CD14-positive monocyte (primary cell): ENCODE measurements around the gene IGFN1. TPM values are rescaled to one million over a fixed set of nuclear protein-coding genes. Genes with fewer than 3 reads are reported as not detected.

Experiments used
- DNase-seq, 3 donors: peaks; one replicate each; pipeline ENCODE4 v3.0.0-alpha.2; 2011 to 2022
- H2AFZ ChIP-seq: 2 replicates; pipeline ENCODE4 v1.6.0; 2012; ENCODE audit warnings: mild to moderate bottlenecking, low read depth, low read length, inconsistent platforms; ENCODE audit not compliant: insufficient read depth, poor library complexity, severe bottlenecking
- H3K27ac ChIP-seq, 2 donors: 1 replicate in 1 of 2; 2 replicates in 1 of 2; pipeline ENCODE4 v1.5.1; 2012 to 2013; ENCODE audit warnings: low read length in 2 of 2, control low read depth in 1 of 2, inconsistent platforms in 1 of 2, low read depth in 1 of 2, mild to moderate bottlenecking in 1 of 2
- H3K27me3 ChIP-seq, 2 donors: one replicate each; pipeline versions ENCODE4 v1.6.0 to v1.6.1; 2011 to 2013; ENCODE audit warnings: low read length in 2 of 2; ENCODE audit not compliant: control insufficient read depth in 2 of 2, insufficient read depth in 2 of 2
- H3K36me3 ChIP-seq, 2 donors: replicated peaks in 1 of 2; 1 replicate in 1 of 2; 2 replicates in 1 of 2; pipeline versions ENCODE4 v1.5.1 to v1.6.1; 2012 to 2013; ENCODE audit warnings: low read length in 2 of 2, control low read depth in 1 of 2, inconsistent platforms in 1 of 2, mild to moderate bottlenecking in 1 of 2; ENCODE audit not compliant: insufficient read depth in 2 of 2, control insufficient read depth in 1 of 2
- H3K4me1 ChIP-seq, 2 donors: 1 replicate in 1 of 2; 2 replicates in 1 of 2; pipeline versions ENCODE4 v1.5.1 to v1.6.1; 2012 to 2013; ENCODE audit warnings: low read length in 2 of 2, control low read depth in 1 of 2, inconsistent platforms in 1 of 2, mild to moderate bottlenecking in 1 of 2, moderate library complexity in 1 of 2; ENCODE audit not compliant: insufficient read depth in 2 of 2, control insufficient read depth in 1 of 2
- H3K4me2 ChIP-seq: replicated peaks from 2 replicates; pipeline ENCODE3; 2012; ENCODE audit warnings: low read length, moderate library complexity, mild to moderate bottlenecking; ENCODE audit not compliant: poor library complexity, severe bottlenecking; ENCODE audit errors: extremely low read depth
- H3K4me3 ChIP-seq, 3 experiments: fragments of 200-600 bp in 1 of 3; sonication (generic) in 1 of 3; replicated peaks in 1 of 3; 1 replicate in 2 of 3; 2 replicates in 1 of 3; pipeline ENCODE4 v1.5.1; 2011 to 2013; ENCODE audit warnings: low read length in 3 of 3, mild to moderate bottlenecking in 3 of 3, control low read depth in 2 of 3, low read depth in 2 of 3, inconsistent platforms in 1 of 3, moderate library complexity in 1 of 3
- H3K79me2 ChIP-seq: 2 replicates; pipeline ENCODE4 v1.6.0; 2012; ENCODE audit warnings: mild to moderate bottlenecking, control low read depth, inconsistent platforms, low read length, moderate library complexity; ENCODE audit not compliant: insufficient read depth
- H3K9ac ChIP-seq: 2 replicates; pipeline ENCODE4 v1.6.0; 2017; ENCODE audit warnings: low read length, mild to moderate bottlenecking; ENCODE audit not compliant: insufficient read depth, poor library complexity, severe bottlenecking
- H3K9me3 ChIP-seq, 2 donors: replicated peaks in 1 of 2; 1 replicate in 1 of 2; 2 replicates in 1 of 2; pipeline versions ENCODE4 v1.5.1 to v1.6.1; 2012 to 2013; ENCODE audit warnings: low read length in 2 of 2, control low read depth in 1 of 2; ENCODE audit not compliant: control insufficient read depth in 1 of 2, insufficient read depth in 1 of 2
- H4K20me1 ChIP-seq: 2 replicates; pipeline ENCODE4 v1.6.0; 2012; ENCODE audit warnings: mild to moderate bottlenecking, low read length, control low read depth, moderate library complexity; ENCODE audit not compliant: insufficient read depth
- H3K27ac Mint-ChIP-seq, 7 donors: one replicate each; pipeline ENCODE4 v1.8.0; 2020; ENCODE audit warnings: mild to moderate bottlenecking in 7 of 7, mixed read lengths in 7 of 7, moderate library complexity in 6 of 7, inconsistent platforms in 2 of 7
- H3K27me3 Mint-ChIP-seq, 3 donors: one replicate each; pipeline ENCODE4 v1.8.0; 2021 to 2022; ENCODE audit warnings: low read depth in 3 of 3, mild to moderate bottlenecking in 3 of 3, mixed read lengths in 3 of 3, moderate library complexity in 3 of 3, inconsistent platforms in 1 of 3
- H3K36me3 Mint-ChIP-seq, 2 donors: one replicate each; pipeline ENCODE4 v1.8.0; 2020; ENCODE audit warnings: mixed read lengths in 2 of 2, inconsistent platforms in 1 of 2, mild to moderate bottlenecking in 1 of 2
- H3K4me1 Mint-ChIP-seq: one replicate; pipeline ENCODE4 v1.8.0; 2020; ENCODE audit warnings: mild to moderate bottlenecking, mixed read lengths
- H3K4me3 Mint-ChIP-seq, 2 donors: one replicate each; pipeline ENCODE4 v1.8.0; 2020; ENCODE audit warnings: mild to moderate bottlenecking in 2 of 2, mixed read lengths in 2 of 2, moderate library complexity in 1 of 2
- H3K9me3 Mint-ChIP-seq, 7 donors: one replicate each; pipeline ENCODE4 v1.8.0; 2020 to 2022; ENCODE audit warnings: mixed read lengths in 7 of 7, mild to moderate bottlenecking in 6 of 7, moderate library complexity in 6 of 7, inconsistent platforms in 2 of 7
- WGBS: methylation state at CpG from one replicate; pipeline ENCODE4 v1.1.5; 2013; ENCODE audit warnings: missing lambda C conversion rate; ENCODE audit not compliant: insufficient coverage; 5-methylcytosine and 5-hydroxymethylcytosine counted together
- intact Hi-C, 2 donors: fragments of 100-400 bp; cut with micrococcal nuclease; formaldehyde crosslinking; loops; one replicate each; pipeline versions ENCODE4 v1.15.0 to v1.15.1; 2023
- polyA plus RNA-seq, 3 donors: library from polyadenylated mRNA; depleted of rRNA in 1 of 3; unstranded in 2 of 3; stranded (reverse) in 1 of 3; fragments of 300-500 nt in 2 of 3; fragments of >200 nt in 1 of 3; fragmentation: Illumina TruSeq in 2 of 3; gene quantifications; 1 replicate in 2 of 3; 2 replicates in 1 of 3; pipeline ENCODE4 v1.2.3, GENCODE V29; 2012 to 2021
- TF ChIP-seq, protein P1 (sequence below): fragments of 200-600 bp; IDR thresholded peaks from one replicate; pipeline ENCODE4 v1.8.0; 2022; ENCODE audit warnings: antibody characterized with exemption, mild to moderate bottlenecking

Gene IGFN1
- polyA plus RNA-seq, 3 donors: not detected

DNA sequence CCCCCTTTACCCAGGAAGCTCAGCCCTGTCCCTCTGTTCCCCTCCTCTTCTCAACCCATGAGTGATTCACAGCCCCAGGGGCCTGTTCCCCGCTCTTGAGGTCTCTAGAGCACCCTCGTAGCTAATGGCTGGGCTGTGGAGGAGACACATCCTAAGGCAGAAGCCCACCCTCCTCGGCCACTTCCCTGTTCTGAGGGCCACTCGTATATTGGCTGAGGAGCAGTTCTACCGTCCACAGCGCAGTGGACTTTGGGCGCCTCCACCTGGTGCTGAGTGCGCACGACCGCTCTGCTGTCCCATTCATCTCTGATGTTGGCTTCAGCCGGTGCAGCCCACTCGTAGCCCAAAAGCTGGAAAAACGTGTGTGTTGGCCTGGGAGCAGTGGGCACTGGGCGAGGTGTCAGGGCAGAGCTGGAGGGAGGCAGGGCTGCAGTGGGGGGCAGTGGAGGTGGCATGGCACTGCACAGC lies 68.2 kb downstream of the IGFN1 start:
- no peak overlapping the region for H3K4me3 Mint-ChIP-seq
- WGBS: 90% methylated on average over 13 of the region's 14 CpGs
- no peaks in the 10 kb centered on the region for H3K9me3 ChIP-seq
- H3K4me3 ChIP-seq: no peak overlapping the region
- H4K20me1 ChIP-seq: no peaks in the 10 kb centered on the region
- intact Hi-C loops: no loop called here
- no peak for DNase-seq
- TF ChIP-seq, protein P1, sequence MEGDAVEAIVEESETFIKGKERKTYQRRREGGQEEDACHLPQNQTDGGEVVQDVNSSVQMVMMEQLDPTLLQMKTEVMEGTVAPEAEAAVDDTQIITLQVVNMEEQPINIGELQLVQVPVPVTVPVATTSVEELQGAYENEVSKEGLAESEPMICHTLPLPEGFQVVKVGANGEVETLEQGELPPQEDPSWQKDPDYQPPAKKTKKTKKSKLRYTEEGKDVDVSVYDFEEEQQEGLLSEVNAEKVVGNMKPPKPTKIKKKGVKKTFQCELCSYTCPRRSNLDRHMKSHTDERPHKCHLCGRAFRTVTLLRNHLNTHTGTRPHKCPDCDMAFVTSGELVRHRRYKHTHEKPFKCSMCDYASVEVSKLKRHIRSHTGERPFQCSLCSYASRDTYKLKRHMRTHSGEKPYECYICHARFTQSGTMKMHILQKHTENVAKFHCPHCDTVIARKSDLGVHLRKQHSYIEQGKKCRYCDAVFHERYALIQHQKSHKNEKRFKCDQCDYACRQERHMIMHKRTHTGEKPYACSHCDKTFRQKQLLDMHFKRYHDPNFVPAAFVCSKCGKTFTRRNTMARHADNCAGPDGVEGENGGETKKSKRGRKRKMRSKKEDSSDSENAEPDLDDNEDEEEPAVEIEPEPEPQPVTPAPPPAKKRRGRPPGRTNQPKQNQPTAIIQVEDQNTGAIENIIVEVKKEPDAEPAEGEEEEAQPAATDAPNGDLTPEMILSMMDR: no peak
- H3K27ac Mint-ChIP-seq: no peak overlapping the region
- no peak overlapping the region for H3K4me2 ChIP-seq
- peaks cover 0 to 5% of the 10 kb centered on the region in 2 donors for H3K4me1 ChIP-seq
- peaks cover 13 to 20% (median 19%) of the 10 kb centered on the region in 3 donors for H3K27me3 Mint-ChIP-seq
- no peaks in the 10 kb centered on the region for H3K4me1 Mint-ChIP-seq
- H3K27me3 ChIP-seq: peaks cover 0 to 10% of the 10 kb centered on the region in 2 donors
- no peaks in the 10 kb centered on the region for H3K79me2 ChIP-seq
- no peaks in the 10 kb centered on the region for H3K36me3 Mint-ChIP-seq
- H3K27ac ChIP-seq: no peak overlapping the region
- H3K36me3 ChIP-seq: no peaks in the 10 kb centered on the region
- no peaks in the 10 kb centered on the region for H3K9me3 Mint-ChIP-seq
- H2AFZ ChIP-seq: no peak overlapping the region
- no peak overlapping the region for H3K9ac ChIP-seq

DNA sequence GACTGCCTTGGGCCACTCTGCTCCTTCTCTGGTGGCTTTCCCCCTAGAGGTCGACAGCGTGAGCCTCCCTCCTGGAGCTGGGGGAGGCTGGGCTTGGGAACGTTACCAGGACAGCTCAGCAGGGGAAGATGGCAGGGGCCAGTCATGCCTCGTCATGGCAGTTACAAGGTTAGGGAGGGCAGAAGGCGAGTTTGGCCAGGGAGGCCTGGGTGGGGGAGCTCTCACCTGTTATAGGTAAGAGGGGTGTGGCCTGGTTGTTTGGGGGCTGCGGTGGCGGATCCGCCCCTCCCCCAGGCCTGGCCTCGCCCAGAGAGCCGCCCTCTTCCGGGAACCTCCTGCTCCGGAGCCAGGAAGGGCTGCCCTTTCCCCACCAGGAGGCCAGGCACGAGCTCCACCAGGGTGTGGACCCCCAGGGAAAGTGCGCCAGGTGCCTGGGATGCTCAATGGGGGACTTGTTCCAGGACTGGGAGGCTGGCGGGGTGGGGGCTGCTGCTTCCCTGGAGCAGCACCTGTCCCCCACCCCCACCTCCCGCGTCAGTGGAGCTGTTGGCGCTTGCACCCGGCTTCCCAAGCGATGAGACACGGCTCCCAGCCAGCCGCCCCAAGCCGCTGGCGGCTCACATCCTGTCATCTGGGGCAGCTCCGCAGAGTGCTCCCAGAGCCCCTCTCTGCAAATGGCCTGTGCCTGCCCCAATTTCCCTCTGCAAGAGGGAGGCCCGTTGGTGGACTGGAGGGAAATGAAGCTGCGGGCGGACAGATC lies 69.0 kb downstream of the IGFN1 start:
- Histone ChIP-seq H3K4me2 (no peak overlapping the region), H3K4me1 (peaks cover 0 to 5% of the 10 kb centered on the region in 2 donors), H2AFZ (no peak overlapping the region), H3K27ac (no peak overlapping the region), H3K36me3 (no peaks in the 10 kb centered on the region), H3K27me3 (peaks cover 0 to 10% of the 10 kb centered on the region in 2 donors), H3K4me3 (no peak overlapping the region), H4K20me1 (no peaks in the 10 kb centered on the region), H3K9ac (no peak overlapping the region), H3K9me3 (no peaks in the 10 kb centered on the region), H3K79me2 (no peaks in the 10 kb centered on the region)
- 4% methylated on average over 21 of the region's 28 CpGs for WGBS
- intact Hi-C loops: no loop called here
- no peak overlapping the region for H3K27ac Mint-ChIP-seq
- no peaks in the 10 kb centered on the region for H3K36me3 Mint-ChIP-seq
- DNase-seq: no peak
- H3K27me3 Mint-ChIP-seq: peaks cover 17 to 23% (median 19%) of the 10 kb centered on the region in 3 donors
- peak overlapping the region in 1 of 2 donors; percentile 71 for H3K4me3 Mint-ChIP-seq
- no peaks in the 10 kb centered on the region for H3K4me1 Mint-ChIP-seq
- H3K9me3 Mint-ChIP-seq: no peaks in the 10 kb centered on the region
- TF ChIP-seq, protein P1: no peak
